Caki2 (cell line): ENCODE measurements around the gene PFKFB2. TPM values are rescaled to one million over a fixed set of nuclear protein-coding genes. Genes with fewer than 3 reads are reported as not detected.

ENCODE experiments used
- DNase-seq: peaks from one replicate; pipeline ENCODE4 v3.0.0-alpha.2; 2015; ENCODE audit warnings: low read depth
- in situ Hi-C: cut with HindIII; loops from 2 replicates; pipeline ENCODE4 v1.10.0; 2016; ENCODE audit warnings: low sequenced_read_pairs, low pct_unique_long_range_greater_than_20kb, mixed read lengths
- total RNA-seq: library from RNA; depleted of rRNA; stranded (reverse); fragments of >200 nt; shearing (Covaris generic); gene quantifications from 2 replicates; pipeline ENCODE4 v1.2.3, GENCODE V29; 2014; ENCODE audit warnings: low replicate concordance

The PFKFB2 gene
- total RNA-seq, 1 experiment from 2014 or later, result 4.0 TPM

DNA sequence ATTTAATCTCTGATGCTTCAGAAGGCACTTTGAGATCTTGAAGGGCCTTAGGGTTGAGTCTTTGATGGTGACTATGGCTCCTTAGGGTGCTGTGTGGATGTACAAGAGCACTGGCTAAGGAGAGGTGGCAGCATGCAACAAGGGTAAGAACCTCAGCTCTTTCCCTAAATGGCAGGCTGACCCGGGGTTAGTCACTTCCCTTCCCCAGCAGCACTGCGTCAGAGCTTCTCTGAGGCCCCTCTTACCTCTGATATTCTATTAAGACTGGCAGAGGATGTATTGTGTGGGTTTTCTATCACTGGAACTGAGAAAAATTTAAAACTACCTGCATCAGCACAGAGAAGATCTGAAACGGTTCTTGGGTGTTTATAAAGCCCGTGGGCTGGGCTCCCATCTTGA is 32.4 kb upstream of the PFKFB2 start:
- in situ Hi-C loops, result no loop called here
- DNase-seq, result no peak

DNA sequence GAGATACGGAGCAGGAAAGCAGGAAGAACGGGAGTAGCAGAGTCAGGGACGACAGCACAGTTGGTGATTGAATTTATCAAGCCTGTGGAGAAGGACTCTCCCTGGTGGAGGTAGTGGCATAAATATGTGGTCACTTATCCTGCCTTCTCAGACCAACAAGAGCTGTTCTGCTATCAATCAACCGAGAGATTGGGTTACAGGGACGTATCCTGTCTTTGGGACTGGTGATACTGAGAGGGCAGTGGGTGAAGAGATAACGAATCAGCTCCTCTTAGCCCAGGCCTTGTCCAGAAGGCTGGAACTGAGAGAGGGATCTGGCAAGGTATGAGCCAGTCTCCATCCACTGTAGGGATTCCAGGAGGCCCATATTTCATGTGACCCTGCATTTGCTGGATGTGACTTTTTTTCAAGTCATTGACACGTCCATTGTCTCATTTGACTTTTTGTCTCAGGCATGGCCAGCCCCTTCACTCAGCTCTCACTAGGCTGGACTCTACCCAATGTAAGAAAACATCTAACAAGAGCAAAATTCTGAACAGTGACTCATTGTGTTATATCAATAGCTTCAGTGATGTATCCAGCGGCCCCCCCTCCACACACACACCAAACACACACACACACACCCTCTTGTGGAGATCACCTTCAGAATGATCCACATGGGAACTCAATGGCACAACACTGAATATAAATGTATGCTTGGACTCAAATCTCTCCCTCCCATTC is 31.8 kb upstream of the PFKFB2 start:
- in situ Hi-C loops, result no loop called here
- DNase-seq, result no peak

GRCh38 chr1:207021876-207022596 is 31.0 kb upstream of the PFKFB2 start:
- DNase-seq, result no peak
- in situ Hi-C loops, result no loop called here

- DNase-seq, result no peak
- in situ Hi-C loops, result no loop called here
Measured at GRCh38 chr1:207022996-207023679, 29.9 kb upstream of the PFKFB2 start.

- in situ Hi-C loops, result no loop called here
- no peak for DNase-seq
Measured at GRCh38 chr1:207024202-207025145, 28.6 kb upstream of the PFKFB2 start.

DNA sequence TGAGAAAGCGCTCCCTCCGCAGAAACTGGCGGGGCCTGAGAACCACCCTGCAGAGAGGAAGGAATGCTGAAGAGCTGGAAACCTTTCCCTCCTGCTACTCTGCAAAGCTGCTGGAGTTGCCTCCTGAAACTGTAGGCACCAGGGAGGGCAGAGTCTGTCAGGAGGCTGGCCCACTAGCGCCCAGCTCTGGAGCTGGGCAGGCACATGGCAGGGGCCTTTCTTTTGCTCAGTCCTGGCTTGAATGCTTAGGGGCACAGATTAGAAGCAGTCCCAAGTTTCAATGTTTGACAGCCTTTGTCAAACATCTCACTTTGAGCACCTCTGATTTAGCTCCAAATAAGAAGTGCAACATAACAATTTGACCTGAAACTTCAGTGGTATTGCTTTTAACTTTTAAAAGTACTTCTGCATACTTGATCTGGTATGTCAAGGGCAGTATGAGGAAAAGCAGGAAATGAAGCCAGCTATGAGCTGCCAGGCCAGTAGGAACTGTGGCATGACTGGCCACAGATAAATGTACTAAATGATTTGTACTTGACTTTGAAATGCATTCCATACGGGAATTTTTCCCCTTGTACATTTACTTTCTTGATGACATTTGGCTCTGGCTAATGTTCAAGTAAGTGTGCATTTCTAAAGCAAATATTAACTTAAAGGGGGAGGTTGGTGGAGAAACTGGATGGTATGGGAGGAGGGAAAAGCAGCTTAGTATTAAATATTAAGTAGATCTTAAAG is 27.8 kb upstream of the PFKFB2 start:
- in situ Hi-C loops, result no loop called here
- DNase-seq, result peak; percentile 27

GRCh38 chr1:207026104-207026534 is 27.0 kb upstream of the PFKFB2 start:
- DNase-seq, result no peak
- in situ Hi-C loops, result no loop called here

DNA sequence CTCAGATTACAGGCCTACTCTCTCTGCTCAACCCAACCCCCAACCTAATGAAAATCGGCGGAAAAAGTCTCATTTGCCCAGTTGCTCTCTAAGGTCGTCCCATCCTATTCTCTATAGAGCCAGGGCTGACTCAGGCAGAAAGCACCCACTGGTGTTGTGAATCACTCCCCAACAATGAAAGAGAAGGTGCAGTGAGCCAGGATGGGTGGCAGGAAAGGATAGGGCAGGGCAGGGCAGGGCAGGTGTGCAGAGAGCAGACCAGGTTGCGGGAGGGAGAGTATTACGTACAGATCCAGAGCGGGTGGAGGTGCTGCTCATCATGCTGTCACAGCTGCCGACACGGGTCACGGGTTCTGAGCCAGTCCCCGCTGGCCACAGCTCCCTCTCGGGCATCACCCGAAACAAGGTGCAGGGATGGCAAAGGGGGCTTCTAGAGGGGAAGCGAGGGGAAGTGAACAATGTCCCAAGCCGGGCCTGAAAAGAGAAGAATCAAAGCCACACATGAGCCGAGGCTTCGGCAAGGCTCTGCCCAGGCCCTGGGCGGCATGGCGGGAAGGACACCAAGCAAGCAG is 25.8 kb upstream of the PFKFB2 start:
- DNase-seq, result peak; percentile 82
- in situ Hi-C loops, result no loop called here

DNA sequence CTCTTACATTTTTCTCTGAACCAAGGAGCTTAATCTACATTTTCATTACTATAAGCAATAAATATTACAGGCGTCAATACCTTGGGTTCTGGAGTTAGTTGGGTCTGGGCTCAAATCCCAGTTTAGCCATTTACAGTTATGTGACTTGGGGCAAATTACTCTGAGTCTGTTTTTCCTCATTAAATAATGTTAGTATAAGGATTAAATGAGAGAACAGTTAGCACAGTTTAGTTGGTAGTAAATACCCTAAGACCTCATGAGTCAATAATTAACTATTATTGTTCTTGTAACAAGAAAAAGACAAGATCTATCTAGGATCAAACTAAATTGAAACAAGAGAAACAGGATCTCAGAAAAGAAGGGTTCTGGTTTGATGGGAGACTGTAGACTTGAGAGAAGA is 25.2 kb upstream of the PFKFB2 start:
- DNase-seq, result no peak
- in situ Hi-C loops, result no loop called here

DNA sequence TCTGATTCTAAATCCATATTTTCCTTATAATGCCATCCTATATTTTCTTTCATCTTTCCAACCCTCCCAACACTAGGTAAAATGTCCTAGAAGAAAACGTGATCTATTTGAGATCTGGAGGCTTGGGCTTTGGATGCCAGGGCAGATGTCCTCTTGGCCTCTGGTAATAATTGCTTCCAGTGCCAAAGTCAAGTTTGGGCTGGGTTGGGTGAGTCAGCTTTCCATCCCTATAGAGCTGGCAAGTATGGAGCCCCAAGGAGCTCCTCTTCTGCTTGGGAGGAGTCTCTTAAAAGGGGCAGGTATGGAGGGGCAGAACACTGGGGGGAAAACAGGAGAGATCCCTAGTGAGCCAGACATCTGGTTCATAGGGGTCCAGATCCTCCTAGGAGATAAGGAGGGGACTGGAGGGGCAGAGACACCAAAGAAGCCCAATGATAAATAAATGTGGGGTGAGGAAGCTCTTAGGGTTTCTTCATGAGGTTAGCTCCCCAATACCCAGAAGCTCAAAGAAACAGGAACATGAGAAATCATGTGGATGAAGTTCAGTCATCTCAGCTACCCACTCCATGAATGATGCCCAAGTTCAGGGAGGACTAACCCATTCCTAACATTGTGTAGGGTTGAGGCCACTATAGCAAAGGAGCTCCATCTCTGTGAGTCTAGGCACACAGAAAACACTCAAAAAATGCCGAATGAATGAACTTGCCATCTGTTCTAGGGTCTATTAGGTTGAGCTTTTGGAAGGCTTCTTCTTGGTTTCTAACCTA is 24.0 kb upstream of the PFKFB2 start:
- in situ Hi-C loops, result no loop called here
- no peak for DNase-seq

DNA sequence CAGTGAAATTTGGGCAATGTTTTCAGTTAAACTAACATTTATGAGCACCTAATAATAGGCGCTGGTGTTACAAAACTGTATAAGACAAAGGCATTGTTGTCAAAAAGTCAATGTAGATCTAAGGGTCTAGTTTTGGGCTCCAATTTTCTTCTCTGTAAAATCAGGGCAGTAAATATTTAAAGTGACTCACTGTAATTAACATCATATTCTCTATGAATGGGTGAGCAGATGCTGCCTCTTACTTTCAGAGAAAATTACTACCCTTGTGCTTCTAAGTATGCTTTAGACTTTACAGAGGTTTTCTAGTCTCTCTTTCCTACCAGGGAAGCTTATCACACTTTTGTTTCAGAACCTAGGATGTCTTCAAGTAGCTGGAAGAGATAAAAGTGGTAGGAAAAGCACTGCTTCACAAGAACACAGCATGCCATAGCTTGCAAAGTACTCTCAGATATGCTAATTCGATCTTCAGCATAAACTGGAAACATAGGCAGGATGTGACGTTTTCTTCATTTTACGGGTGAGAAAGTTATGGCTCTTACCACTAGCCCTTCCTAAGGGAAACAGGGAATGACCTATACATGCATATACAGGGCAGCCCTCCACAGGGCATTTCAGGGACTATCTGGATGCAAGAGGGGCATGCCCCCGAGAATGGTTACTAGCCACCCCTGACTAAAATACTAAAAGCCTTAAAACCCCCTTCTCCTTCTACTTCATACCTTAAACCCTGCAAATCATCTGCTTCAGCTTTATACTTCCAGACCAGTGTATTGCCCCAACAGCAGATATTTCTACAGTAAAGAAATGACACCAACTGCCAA is 23.2 kb upstream of the PFKFB2 start:
- no peak for DNase-seq
- in situ Hi-C loops, result no loop called here

- peak; percentile 52 for DNase-seq
- in situ Hi-C loops, result no loop called here
Measured at GRCh38 chr1:207030522-207031009, 22.5 kb upstream of the PFKFB2 start.

- in situ Hi-C loops, result no loop called here
- DNase-seq, result no peak
Measured at GRCh38 chr1:207031016-207031415, 22.1 kb upstream of the PFKFB2 start.

- no peak for DNase-seq
- in situ Hi-C loops, result no loop called here
Measured at GRCh38 chr1:207031632-207032264, 21.3 kb upstream of the PFKFB2 start.

- peak; percentile 77 for DNase-seq
- in situ Hi-C loops, result no loop called here
Measured at GRCh38 chr1:207032528-207033017, 20.5 kb upstream of the PFKFB2 start, which contains the start of gene C1orf116. TSS of gene C1orf116 (minus strand) at chr1:207032756. CDS start at chr1:207027598, 5,158 bp downstream.
